GM19463 (cell line): Measurements from ENCODE around the gene BOLA2.
A peak's percentile ranks its signal among the peaks of the same experiment; 100 is the strongest.
"Not testable (repeated sequence)": the region's sequence is repeated elsewhere in the genome, so short reads cannot be mapped to it uniquely, and the experiment has no call there.

ENCODE experiments used
- ATAC-seq: cut with Tn5 transposase; IDR thresholded peaks from one replicate; pipeline ENCODE4 v1.9.1; 2021; ENCODE audit warnings: mild to moderate bottlenecking, moderate library complexity; ENCODE audit not compliant: unreplicated experiment

Gene BOLA2

DNA sequence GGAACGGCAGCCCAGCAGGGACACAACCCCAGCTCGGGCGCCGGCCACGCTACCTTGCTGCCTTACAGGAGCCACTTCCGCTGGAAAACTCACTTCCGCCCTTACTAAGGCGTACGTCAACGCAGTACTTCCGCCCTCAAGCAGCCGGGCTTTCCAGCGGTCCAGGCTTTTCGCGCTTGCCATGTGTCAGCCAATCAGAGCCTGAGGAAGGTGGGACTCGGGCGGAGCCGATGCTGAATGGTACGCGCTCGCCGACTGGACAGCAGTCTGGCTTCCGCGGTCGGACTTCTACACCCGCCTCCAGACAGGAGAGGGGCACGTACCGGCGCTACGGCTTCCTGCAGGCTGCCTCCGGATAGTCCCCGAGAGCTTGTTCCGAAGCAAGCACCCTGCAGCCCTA is at the start of gene BOLA2, which contains the start of gene SLX1B:
Gene BOLA2, minus strand, starts transcription at position 83 of the 400 bp plus-strand sequence. CDS start 98 bp downstream, outside the sequence.
Gene SLX1B, plus strand, starts transcription at position 265 of the 400 bp plus-strand sequence.
- peak; percentile 85 for ATAC-seq

DNA sequence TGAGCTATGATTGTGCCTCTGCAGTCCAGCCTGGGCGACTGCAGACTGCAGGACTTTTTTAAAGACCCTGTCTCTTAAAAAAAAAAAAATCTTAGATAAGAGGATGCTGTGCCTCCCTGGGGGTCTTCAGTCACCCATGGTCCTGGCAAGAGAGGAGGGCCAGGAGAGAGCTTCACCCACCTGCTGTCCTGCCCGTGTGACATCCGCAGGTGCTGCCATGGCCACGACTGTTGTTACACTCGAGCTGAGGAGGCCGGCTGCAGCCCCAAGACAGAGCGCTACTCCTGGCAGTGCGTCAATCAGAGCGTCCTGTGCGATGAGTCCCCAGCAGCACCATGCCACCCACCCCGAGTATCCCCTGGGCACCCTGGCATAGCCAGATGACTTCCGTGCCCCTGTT is 28.1 kb upstream of the BOLA2 start:
- not testable (repeated sequence) for ATAC-seq

DNA sequence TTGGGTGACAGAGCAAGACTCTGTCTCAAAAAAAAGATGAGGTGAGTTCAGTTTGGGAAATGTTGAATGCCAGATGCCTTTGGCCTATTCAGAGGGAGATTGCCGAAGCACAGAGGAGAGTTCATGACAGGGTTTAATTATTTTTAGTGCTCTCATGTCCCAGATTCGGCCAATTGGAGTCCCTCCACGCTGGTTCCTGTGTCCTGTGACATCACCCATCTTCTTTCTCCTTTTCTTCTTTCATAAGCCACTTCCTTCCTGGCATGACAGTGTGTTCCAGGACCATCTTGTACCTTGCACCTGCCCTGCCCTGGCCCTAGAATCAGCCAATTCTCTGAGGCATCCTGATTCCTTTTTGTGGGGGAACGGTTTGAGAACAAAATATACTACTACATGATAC is 17.9 kb upstream of the BOLA2 start:
- not testable (repeated sequence) for ATAC-seq

DNA sequence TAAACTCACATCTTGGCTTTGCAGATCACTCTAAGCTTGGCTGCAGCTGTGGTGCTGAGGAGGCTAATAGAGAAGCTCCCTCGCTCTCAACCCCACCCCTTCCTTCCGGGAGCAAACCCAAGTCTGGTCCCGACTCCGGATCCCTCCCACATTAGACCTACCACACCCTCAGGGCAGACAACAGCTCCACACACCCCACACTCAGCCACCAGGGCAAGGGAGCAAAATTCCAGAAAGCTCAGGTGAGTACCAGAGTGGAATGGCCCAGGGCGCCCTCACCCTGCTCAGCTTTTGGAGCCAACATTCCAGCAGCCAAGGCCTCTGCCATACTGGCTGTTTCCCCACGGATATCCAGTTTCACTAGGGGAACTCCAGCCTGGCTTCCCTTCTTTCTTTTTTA is 15.5 kb upstream of the BOLA2 start:
- ATAC-seq = not testable (repeated sequence)

- ATAC-seq = not testable (repeated sequence)
These were observed 13.7 kb upstream of the BOLA2 start for GRCh38 chr16:29467654-29468366.

- not testable (repeated sequence) for ATAC-seq
These were observed 12.8 kb upstream of the BOLA2 start for GRCh38 chr16:29466904-29467303.

GRCh38 chr16:29465985-29466824 is 12.1 kb upstream of the BOLA2 start:
- ATAC-seq = not testable (repeated sequence)

DNA sequence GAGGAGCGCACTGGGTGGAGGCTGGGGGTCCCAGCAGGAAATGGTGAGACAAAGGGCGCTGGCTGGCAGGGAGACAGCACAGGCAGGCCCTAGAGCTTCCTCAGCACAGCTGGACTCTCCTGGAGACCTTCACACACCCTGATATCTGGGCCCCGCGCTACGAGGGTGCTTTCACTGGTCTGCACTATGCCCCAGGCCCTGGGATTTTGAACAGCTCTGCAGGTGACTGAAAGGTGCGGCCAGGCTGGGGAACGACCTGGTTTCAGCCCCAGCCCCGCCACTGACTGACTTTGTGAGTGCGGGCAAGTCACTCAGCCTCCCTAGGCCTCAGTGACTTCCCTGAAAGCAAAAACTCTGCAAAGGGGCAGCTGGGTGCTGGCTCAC is 6.5 kb upstream of the BOLA2 start:
- not testable (repeated sequence) for ATAC-seq

- ATAC-seq = not testable (repeated sequence)
These were observed 5.8 kb upstream of the BOLA2 start, which contains the start of gene SULT1A4 for GRCh38 chr16:29459706-29460646. TSS of gene SULT1A4 (plus strand) at chr16:29459913. CDS start at chr16:29461386, 1,473 bp downstream.

GRCh38 chr16:29457660-29458059 is 3.5 kb upstream of the BOLA2 start:
- not testable (repeated sequence) for ATAC-seq

DNA sequence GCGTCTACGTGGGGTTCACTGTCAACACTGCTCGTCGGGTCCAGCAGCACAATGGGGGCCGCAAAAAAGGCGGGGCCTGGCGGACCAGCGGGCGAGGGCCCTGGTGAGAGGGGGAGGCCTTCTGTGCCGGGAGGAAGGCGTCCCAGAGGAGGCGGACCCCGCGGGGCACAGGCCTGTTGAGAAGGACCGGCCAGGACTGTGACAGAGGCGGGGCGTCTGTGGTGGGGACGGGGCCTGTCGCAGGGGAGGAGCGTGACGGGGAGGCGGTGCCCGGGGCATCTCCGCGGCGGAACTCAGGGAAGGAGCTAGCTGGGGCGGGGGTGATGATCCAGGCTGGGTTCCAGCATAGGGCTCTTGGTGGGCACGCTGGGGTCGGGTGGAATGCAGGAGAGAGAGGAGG is 677 bp upstream of the BOLA2 start:
- peak; percentile 62 for ATAC-seq

GRCh38 chr16:29453754-29454153 is 397 bp downstream of the BOLA2 start:
- ATAC-seq = not testable (repeated sequence)

GRCh38 chr16:29425390-29425789 is 28.8 kb downstream of the BOLA2 start:
- not testable (repeated sequence) for ATAC-seq

DNA sequence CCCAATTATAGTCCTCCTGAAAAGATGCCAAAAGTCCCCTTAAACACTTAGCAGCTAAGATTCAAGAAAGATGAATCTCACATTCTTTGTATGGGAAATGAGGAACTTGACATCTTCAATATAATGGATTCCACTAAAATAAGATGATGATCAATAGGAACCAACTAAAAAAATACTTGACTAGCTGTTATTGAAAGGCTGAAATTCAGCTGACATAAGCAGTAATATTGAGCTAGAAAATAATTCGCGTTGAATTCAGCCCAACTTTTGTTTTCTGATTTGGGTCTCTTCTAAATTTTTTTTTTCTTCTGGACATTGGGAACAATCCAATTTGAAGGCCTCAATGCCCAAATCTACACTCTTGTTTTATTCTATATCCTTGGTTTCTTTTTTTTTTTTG is 30.6 kb downstream of the BOLA2 start:
- not testable (repeated sequence) for ATAC-seq

DNA sequence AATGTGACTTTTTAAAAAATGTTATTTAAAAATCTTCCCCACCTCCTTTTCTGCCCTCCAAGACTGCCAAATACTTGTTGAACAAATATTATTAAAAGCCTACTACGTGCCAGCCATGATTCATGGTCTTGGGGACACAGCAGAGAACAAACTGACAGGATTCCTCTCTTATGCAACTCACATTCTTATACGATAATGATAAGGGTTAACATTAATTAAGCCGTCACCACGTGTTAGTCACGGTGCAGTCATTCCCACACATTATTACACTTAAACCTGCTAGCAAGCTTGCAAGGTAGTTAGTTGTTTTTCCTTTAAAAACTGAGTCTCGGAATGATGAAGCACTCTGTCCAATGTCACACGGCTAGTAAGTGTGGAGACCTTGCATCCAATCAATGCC is 48.9 kb downstream of the BOLA2 start:
- ATAC-seq = not testable (repeated sequence)
